NCI-H128 (cell line): Measurements from ENCODE around the gene LRRFIP1.
"Not testable (repeated sequence)": the region's sequence is repeated elsewhere in the genome, so short reads cannot be mapped to it uniquely, and the experiment has no call there.

Experiments used
- DNase-seq: peaks from one replicate; lab custom pipeline; 2025; ENCODE audit not compliant: unreplicated experiment; lab: John Stamatoyannopoulos, UW

LRRFIP1 gene

GRCh38 chr2:237661799-237662328, 34.5 kb downstream of the LRRFIP1 start:
- no peak for DNase-seq

DNA sequence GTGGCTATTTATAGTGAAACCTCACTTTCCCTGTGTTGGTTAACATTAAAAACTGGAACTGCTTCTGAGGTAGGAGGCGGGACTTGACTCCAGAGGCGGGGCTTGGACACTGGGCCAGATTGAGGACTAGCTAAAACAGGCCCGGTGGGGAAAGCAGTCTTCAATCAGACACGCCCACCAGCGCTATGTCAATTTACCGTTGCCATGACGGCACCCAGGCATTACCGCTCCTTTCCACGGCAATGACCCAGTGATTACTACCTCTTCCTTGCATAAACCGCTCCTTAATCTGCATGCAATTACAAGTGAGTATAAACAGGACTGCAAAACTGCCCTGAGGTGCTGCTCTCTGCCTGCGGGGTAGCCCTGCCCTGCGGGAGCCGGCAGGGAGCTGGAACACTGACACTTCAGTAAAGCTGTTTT, 35.3 kb downstream of the LRRFIP1 start:
- no peak for DNase-seq

DNA sequence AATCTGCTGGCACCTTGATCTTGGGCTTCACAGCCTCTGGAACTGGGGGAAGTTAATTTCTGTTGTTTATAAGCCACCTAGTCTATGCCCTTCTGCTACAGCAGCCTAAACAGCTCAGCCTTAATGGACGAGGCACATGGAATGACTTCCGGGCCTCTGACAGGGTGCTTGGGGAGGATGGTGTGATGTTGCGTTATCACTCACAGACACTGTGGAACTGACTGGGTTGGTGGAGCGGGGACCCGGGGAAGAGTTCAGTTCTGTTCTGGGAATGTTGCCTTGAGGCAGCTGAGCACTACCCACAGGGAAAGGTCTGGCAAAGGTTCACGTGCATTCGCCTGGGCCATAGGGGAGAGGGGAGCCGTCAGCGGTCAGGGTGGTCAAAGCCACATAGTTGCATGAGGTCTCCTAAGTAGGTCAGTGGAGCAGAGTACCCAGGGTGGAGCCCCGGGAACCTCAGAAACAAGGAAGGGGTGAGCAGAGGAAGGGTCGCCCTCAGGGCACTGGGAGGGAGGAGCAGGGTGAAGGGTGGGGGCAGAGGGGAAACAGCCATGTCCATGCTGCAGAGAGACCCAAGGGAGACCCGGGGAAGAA, 36.2 kb downstream of the LRRFIP1 start:
- no peak for DNase-seq

DNA sequence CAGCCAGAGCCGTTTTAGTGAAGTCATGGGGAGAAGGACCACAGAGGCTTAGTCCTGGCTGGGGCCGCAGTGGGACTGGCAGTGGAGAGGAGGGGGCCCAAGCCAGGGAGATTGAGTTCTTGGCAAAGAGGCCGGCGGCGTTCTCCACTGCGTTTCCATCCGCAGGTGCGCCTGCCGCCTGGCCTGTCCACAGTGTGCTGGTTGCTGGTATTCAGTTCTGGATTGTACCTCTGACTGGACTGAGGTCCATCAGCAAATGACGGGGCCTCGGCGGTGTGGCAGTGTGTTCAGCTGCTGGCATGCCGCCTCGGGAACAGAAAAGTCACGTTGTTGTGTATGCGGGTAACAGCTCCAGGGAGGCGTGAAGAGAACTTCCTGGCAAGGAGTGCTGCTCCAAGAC, 36.8 kb downstream of the LRRFIP1 start:
- DNase-seq: no peak

DNA sequence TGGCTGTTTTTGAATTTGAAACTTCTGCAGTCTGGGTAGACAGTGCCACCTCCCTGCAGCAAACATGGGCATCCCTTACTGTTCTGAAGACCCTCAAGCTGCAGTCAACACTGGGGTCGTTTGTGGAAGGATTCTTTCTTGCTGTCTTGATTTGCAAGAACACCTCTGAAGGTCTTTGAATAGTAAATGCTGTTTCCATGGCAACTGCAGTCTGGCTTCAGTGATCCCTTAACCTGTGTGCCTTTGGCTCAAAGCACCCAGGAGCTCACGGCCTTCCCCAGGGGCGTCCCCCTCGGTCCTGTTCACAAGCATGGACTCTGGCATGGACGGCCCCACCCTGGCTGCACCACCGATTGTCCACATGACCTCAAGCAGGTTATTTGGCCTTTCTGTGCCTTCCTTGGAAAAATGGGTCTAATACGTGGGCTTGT, 38.3 kb downstream of the LRRFIP1 start:
- DNase-seq: no peak

DNA sequence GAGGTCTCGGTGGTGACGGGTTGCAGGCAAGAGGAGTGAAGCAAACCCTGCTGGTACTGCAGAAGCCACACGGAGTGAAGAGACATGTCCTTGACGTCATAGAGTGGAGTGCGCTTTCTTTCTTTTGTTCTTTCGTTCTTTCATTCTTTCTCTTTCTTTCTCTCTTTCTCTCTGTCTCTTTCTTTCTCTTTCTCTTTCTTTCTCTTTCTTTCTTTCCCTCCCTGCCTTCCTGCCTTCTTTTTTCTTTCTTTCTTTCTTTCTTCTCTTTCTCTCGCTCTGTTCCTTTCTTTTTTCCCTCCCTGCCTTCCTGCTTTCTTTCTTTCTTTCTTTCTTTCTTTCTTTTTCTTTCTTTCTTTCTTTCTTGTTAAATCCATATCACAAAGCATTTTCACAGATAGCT, 39.2 kb downstream of the LRRFIP1 start:
- no peak for DNase-seq

GRCh38 chr2:237667050-237667576, 39.7 kb downstream of the LRRFIP1 start:
- not testable (repeated sequence) for DNase-seq

DNA sequence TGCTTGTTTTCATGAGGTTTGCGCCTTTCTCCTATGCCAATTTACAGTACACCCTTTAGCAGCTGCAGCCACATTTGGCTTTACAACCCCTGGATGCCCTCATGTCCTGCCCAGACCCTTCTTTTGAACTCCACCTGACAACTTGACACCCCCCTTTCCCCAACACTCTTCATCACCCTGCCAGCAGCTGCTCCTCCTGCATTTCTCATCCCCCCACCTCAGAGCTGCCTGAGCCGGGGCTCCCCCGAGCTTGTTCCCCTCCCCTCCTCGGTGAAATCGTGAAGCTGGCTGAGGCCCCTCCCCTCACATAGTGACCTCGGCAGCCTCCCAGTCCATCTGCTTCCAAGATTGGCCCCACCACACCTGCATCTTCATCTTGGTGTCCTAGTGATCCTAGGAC, 40.5 kb downstream of the LRRFIP1 start:
- DNase-seq: no peak

DNA sequence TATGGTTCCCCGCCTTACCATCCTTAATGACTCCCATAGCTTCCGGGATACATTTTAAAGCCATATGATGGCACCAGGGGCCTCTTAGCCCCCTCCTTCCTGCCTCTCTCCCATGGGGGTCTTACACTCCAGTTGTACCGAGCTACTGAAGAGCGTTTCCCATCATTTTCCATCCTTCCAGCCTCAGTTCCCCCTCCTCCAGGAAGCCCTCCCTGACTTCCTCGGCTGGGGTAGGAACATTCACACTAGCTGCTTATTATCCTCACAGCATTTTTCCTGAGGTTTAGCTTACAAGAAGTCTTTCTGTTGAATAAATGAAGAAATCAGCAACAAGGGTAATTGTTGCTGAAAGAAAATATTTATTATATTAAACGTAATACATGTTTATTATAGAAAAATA, 41.1 kb downstream of the LRRFIP1 start:
- DNase-seq: no peak

DNA sequence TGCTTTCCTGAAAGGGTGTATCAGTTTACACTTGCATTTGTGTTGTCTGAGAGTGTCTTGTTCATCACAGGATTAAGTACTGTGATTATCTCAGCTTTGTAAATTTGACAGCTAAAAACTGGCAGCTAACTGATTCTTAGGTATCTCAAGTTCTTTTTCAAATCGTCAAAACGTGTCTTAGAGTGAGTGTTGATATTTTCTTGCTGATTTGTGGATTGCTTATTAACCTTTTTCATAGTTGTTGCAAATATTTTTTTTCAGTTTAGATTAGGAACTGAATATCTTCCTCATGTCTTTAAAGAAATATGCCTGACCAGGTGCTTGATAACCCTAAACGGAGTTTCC, 41.9 kb downstream of the LRRFIP1 start:
- DNase-seq: peak; percentile 28

GRCh38 chr2:237669628-237670392, 42.4 kb downstream of the LRRFIP1 start:
- peak; percentile 72 for DNase-seq

GRCh38 chr2:237670641-237671040, 43.3 kb downstream of the LRRFIP1 start:
- DNase-seq: no peak

DNA sequence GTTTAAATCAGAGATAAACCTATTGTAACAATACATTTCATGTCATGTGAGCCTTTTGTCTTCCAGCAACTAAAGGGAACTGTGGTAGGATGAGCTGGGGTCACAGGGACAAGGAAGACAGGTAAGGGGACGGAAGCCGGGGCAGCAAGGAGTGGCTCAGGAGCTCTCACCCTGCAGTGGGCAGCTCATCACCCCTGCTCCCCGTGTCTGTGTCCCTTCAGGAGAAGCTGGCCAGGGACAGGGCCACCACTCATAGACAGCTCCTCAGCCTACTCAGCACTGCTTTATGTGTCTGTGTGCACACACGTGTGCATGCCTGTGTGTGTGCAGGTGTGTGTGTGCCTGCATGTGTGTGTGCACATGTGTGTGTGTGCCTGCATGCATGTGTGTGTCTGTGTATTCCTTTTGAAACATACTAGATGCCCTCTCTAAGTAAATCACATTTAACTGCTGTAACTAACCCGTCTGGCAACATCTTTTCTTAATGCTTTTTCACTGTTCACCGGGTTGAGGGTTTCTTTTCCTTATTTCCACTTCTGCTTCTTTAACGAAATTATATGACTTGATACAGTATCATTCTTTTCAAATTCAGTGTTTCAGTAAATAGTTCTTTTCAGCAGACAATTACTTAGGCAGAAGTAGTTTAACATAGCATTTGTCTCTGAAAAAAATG, 44.2 kb downstream of the LRRFIP1 start:
- no peak for DNase-seq

DNA sequence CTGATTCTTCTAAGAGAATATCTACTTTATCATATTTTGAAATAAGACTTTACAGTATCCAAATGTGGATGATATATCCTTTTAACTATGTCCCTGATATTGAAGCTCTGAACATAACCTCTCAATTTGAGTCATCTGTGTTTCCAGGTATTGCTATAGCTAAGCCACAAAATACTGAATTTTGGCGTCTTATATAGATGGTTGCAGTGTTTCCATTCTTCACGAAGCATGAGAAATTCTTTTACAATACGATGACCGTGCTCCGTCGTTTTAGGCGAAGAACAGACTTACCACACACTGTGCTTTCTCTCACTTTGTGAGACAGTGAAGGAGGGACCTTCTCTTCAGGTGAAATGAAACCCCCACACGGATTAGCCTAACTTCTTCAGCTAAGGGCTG, 45.3 kb downstream of the LRRFIP1 start:
- no peak for DNase-seq

- no peak for DNase-seq
Observed at GRCh38 chr2:237673130-237674001, 46.0 kb downstream of the LRRFIP1 start.

DNA sequence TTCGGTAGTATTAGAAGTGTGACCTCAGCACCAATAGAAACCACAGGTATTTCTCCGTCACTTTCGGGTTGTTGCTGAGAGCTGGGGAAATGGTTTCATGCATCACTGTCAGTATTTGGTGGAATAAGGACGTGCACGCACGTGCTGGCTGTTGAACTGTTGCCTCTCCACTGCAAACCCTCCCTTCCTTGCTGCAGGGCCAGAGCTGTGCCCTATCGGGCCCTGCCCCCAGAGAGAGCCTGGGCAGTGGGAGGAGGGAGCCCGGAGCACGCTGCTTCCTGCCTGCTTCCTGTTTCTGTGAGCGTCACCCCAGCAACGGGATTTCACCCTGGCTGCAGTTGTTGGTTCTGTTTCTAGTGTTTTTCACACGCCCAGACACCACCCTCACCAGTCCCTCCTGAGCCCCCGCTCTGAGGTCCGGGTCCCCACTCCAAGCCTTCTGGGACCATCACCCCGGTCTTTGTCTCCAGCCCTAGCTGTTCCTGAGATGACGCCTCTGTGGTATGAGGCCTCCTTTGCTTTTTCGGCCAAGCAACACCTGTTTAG, 47.4 kb downstream of the LRRFIP1 start:
- DNase-seq: no peak

DNA sequence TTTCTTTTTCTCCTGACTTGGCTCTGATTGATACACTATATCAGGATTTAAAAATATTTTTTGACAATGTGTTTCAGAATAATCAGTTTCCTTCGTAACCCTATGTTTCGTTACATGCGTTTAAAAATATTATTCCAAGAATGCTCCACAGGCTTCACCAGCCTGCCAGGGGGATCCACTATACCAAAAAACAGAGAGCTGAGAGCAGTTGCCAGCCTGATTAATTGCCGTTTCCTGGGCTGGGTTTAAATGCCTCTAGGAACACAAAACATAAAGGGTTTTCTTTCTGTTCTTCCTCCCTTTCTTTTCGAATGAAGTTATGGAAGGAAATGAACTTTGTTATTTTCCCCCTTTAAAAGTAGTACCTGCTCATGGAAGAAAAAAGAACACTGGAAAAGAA, 47.9 kb downstream of the LRRFIP1 start:
- no peak for DNase-seq

DNA sequence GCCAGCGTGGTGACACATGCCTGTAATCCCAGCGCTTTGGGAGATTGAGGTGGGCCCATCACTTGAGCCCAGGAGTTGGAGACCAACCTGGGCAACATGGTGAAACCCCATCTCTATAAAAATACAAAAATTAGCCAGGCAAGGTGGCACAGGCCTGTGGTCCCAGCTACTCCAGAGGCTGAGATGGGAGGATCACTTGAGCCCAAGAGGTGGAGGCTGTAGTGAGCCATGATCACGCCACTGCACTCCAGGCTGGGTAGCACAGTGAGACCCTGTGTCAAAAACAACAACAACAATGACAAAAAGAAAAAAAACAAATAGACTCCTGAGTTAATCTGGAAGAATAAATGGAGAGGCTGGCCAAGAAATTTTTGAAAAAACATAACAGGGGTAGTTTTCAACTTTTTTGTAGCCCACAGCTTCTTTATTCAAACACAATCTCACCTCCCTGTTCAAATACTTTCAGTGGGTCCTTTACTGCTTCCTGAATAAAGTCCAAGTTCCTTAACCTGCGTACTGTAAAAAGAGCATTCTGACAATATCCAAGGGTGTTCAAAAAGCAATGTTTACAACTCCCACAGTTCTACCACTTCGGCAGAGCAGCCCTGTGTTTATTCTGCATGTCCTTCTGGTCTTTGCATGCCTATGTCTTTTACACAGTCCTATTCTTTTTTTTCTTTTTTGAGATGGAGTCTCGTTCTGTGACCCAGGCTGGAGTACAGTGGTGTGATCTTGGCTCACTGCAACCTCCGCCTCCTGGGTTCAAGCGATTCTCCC, 53.5 kb downstream of the LRRFIP1 start:
- DNase-seq: no peak

DNA sequence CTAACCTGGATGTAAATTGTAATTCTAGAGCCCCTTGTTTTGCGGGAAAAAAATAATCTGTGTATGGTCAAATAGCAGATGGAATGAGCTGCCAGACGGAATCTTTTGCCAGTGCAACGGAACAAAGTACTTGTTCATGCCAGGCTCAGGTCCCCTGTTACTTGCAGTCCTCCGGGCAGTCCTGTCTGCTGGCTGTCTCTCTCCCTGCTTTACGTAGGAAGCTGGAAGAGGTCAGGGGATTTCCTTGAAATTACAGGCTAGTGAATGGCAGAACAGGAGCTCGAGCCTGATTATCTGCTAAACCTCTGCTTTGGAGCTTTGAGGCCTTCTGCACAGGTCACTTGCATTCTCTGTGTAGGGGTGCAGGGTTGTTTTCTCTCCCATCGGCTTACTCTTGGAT, 54.8 kb downstream of the LRRFIP1 start:
- no peak for DNase-seq
